Activated CD4-positive, alpha-beta T cell treated with anti-CD3 and anti-CD28 coated beads, Interleukin-10, Interleukin-2, amounts not matched to agents 100 ng/mL and 50 ng/mL, durations not matched to agents 16 hours and 8 hours (primary cell): ENCODE measurements around the gene CDS2.

Experiments used
- DNase-seq: peaks from one replicate; pipeline ENCODE4 v3.0.0-alpha.2; 2020

CDS2 gene

DNA sequence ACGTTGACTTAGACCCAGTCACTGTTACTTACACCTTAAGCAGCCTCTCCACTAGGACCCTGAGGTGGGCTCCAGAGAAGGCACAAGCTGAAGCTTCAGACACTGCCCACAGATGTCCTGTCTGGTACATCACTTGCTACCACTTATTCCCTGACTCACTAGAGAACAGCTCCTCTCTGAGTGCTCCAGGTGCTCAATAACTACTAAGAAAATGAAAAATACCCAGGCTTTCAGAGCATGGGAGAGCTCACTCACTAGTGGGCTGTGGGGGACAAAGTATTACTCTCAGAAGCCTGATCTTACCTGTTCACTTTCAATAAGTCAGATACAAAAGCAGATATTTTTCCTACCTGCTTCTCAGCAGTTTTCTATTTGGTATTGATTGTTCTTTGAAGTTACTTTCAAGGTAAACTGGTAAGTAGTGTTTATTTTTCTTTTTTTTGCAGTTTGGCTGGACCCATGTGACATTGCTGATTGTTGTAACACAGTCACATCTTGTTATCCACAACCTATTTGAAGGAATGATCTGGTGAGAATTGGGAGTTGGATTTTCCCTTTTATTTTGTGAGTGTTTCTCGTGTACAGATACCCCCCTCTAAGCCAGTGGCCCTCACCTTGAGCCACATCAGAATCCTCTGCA is 55.9 kb downstream of the CDS2 start:
- no peak for DNase-seq

DNA sequence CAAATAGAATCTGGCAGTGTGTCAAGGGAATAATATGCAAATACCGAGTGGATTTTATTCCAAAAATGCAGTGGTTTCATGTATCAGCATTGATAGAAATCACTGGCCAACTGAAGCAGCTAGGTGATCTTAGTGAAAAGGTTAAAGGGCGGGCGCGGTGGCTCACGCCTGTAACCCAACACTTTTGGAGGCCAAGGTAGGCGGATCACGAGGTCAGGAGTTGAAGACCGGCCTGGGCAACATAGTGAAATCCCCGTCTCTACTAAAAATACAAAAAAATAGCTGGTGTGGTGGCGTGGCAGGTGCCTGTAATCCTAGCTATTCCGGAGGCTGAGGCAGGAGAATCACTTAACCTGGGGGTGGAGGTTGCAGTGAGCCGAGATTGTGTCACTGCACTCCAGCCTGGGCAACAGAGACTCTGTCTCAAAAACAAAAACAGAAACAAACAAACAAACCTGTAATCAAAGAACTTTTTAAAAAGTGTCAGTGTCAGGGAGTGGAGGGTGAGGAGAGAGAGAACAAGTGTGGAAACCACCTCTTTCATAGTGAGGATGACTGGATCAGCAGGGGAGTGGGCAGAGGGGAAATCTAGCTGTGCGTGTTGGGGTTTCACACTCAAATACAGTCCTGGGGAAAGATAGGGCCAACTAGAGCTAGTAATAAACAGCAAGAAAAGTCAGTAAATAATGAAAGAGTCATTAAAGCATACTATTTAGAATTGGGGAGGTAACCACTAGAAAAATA is 57.1 kb downstream of the CDS2 start:
- DNase-seq: no peak

DNA sequence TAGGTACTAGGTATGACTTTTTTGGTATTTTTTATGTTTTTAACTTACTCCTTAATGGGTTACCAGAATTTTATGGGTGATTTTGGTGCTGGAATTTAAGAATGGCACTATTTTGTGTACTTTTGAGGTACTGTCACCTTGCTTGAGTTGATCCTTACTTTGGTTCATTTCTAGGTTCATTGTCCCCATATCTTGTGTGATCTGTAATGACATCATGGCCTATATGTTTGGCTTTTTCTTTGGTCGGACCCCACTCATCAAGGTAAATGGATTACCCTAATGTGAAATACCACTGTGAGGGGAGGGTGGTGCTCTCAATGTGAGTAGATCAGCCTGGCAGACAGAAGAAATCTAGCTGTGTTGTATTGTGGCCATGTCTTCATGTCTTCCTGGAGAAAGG is 57.9 kb downstream of the CDS2 start:
- no peak for DNase-seq

GRCh38 chr20:5187122-5187521 is 60.3 kb downstream of the CDS2 start:
- no peak for DNase-seq

DNA sequence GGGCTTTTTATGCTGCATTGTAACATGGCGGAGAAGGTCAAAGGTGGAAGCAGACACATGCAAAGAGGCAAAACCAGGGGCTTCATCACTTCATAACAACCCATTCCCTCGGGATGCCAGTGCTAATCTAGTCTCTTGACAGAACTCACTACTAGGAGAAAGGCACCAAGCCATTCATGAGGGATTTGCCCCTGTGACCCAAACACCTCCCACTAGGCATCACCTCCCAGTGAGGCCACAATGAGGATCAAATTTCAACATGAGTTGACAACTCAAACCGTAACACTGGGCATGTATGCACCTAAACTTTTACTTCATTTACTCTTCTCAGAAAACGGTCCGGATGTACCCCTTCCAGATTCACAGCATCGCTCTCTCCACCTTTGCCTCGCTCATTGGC is 61.9 kb downstream of the CDS2 start:
- no peak for DNase-seq

DNA sequence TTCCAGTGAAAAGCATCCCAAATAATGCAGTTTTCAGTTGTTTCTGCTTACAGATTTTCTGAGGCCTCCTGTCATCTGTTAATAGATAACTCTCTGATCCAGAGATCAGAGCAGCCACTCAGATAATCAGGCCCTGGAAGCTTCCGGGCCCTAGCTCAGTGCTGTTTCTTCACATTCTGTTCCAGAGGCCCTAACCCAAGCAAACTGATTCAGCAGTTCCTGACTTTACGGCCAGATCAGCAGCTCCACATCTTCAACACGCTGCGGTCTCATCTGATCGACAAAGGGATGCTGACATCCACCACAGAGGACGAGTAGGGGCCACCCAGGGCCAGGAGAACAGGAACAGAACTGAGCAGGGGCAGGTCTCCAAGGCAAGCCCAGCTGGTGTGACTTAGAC is 63.1 kb downstream of the CDS2 start:
- no peak for DNase-seq

DNA sequence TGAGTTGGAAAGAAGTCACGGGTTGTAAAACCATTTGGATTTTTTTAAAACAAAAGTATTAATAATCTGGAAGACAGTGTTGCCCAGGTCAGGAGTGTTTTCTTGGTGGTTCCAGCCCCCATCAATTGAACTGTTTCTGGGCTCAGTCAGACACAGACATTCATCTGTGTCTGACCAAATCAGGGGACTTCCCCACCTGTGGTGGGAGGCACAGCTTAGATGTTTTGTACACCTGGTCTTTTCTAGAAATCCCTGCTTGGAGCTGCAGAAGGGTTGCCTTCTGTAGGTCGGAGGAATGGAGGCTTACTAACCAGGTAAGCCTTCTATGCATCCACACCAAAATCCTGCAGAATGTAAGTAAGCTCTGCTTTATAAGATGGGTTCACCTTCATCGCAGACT is 63.6 kb downstream of the CDS2 start:
- DNase-seq: no peak

DNA sequence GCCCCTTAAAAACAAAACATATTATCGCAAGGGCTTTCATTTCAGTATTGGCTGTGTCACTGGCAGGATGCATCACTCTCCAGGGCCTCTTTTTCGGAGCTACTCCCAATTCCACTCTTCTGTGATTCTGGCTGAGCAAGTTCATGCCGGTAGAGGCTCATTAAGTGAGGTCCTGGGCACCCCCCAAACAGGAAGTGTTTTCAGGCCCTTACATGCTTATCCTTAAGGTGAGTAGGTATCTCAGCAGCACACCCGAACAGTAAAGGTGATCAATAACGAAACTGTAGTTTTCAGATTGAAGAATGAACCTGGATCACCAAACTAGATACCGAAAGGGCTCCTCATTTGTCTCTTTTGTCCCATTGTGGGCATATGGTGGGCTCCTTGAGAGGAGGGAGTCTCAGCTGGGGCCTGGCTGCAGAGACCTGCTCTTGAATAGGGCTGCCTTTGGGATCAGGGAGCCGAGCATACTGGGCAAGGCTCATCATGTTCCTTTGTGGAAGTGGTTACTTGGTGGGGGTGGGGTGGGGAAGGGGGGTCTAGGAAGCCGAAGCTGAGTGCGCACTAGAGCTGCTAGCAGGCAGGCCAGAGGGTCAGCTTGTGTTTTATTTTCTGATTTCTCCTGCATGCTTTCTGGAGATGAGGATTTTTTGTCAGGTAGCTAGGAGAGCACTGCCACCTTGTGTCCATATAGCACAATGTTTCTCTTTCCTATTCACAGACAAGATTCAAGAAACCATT is 65.2 kb downstream of the CDS2 start:
- peak; percentile 61 for DNase-seq

GRCh38 chr20:5192570-5193431 is 66.0 kb downstream of the CDS2 start:
- DNase-seq: no peak

DNA sequence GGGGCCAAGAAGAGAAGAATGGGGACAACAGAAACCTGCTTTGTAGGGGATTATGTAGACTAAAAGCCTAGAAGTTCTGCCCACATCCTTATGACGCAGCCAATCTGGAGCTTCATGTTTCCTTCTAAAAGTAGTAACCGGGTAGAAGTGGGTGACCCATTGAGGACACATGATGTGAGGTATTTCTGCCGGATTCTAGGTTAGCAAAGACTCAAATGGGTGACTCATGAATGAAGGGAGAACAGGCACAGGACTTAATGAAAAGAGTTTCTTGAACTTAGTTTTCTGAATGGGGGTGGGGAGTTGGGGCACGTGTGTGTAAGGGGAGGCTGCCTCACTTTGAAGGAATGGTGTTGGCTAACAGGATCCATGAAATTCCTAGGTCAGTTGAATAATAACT is 68.8 kb downstream of the CDS2 start:
- DNase-seq: no peak

- no peak for DNase-seq
Observed at GRCh38 chr20:5196149-5196548, 69.3 kb downstream of the CDS2 start.

- DNase-seq: no peak
Observed at GRCh38 chr20:5197270-5197827, 70.5 kb downstream of the CDS2 start.

GRCh38 chr20:5197847-5198650 is 71.2 kb downstream of the CDS2 start:
- DNase-seq: no peak

DNA sequence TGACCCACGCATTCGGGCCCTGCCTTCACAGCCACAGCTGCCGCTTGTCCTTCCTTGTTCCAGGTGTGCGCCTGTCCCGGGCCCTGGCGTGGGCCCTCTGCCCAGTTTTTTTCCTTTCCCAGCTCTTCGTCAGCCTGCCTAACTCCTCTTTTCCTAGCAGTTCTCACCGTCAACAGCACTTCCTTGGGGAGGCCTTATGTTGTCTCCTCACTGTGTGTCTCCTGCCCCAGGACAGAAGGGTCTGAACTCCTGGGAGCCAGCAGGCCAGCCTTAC is 71.8 kb downstream of the CDS2 start:
- DNase-seq: no peak

GRCh38 chr20:5203380-5203779 is 76.6 kb downstream of the CDS2 start:
- no peak for DNase-seq

- DNase-seq: peak; percentile 75
Observed at GRCh38 chr20:5205348-5206210, 78.8 kb downstream of the CDS2 start.

GRCh38 chr20:5207138-5207537 is 80.3 kb downstream of the CDS2 start:
- DNase-seq: no peak

- DNase-seq: no peak
Observed at GRCh38 chr20:5211803-5212714, 85.3 kb downstream of the CDS2 start.

GRCh38 chr20:5212907-5213487 is 86.2 kb downstream of the CDS2 start:
- no peak for DNase-seq

DNA sequence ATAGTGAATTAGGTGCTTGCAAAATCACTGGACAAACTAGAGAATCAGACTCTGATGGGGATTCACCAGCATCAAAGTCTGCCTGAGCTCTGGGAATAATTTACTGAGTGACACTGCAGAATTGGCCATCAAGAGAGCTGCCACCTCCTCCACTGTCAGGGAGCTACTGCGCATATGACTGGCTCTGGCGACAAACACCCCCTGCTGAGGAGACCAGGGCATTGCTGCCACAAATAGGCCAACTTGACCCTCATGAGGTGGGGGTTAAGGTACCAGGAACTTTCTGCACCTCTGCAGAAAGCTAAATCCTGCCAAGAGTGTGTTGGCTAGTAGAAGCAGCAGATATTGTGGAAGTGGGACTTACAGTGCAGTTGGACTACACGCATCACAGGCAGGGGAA is 88.0 kb downstream of the CDS2 start:
- no peak for DNase-seq
